ENCODE data around the gene KLHL6. TPM values are rescaled to one million over a fixed set of nuclear protein-coding genes. Genes with fewer than 3 reads are reported as not detected.

Gene KLHL6
- total RNA-seq, 1 donor from 2014 or later = 0.11 TPM

DNA sequence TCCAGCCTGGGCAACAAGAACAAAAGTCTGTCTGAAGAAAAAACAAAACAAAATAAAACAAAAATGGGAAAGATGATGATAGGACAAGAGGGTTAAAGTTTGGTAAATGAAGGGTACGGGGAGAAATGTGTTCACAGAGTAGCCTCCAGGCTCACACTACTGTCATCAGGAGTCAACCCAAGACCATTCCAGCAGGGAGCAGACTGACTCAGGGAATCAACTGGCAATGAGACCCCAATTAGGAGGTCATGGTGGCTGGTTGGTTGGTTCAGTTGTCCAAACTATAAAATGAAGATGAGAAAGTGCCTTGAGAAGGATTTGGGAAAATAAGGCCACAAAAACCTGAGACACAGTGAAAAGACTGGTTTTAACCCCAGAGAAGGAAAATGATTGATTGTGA is 51.8 kb downstream of the KLHL6 start:
- H2AFZ ChIP-seq (ENCODE audit: low read depth, low read length) = no peak overlapping the region
- no peak for FAIRE-seq
- no peaks in the 10 kb centered on the region for H3K36me3 ChIP-seq (ENCODE audit: insufficient read depth, low read length)
- no peak for DNase-seq (ENCODE audit: low read depth)
- no peak overlapping the region for H3K4me3 Mint-ChIP-seq (ENCODE audit: unreplicated experiment)
- H3K9me3 Mint-ChIP-seq (ENCODE audit: unreplicated experiment) = peaks cover 2% of the 10 kb centered on the region
- no peaks in the 10 kb centered on the region for H4K20me1 ChIP-seq (ENCODE audit: insufficient read depth, low read length)
- H3K36me3 Mint-ChIP-seq (ENCODE audit: low read depth, unreplicated experiment) = peaks cover 2% of the 10 kb centered on the region
- H3K27ac ChIP-seq (ENCODE audit: low read depth, low read length) = no peak overlapping the region
- H3K27me3 Mint-ChIP-seq (ENCODE audit: low read depth, unreplicated experiment) = peaks cover 14% of the 10 kb centered on the region
- H3K4me1 Mint-ChIP-seq (ENCODE audit: low read depth, unreplicated experiment) = no peaks in the 10 kb centered on the region
- no peaks in the 10 kb centered on the region for H3K79me2 ChIP-seq (ENCODE audit: insufficient read depth, low read length)
- TF ChIP-seq EZH2 (IDR thresholded peaks at IDR 0.05; ENCODE audit: insufficient read depth, low read length) (no peak), CTCF (IDR thresholded peaks at IDR 0.05; ENCODE audit: insufficient read depth, low read depth, low read length) (no peak)
- H3K4me1 ChIP-seq (ENCODE audit: insufficient read depth, low read length) = no peaks in the 10 kb centered on the region
- H3K9ac ChIP-seq (ENCODE audit: low read length) = no peak overlapping the region
- H3K27ac Mint-ChIP-seq (ENCODE audit: unreplicated experiment) = no peak overlapping the region
- H3K27me3 ChIP-seq (ENCODE audit: insufficient read depth, low read length) = peaks cover 3% of the 10 kb centered on the region
- H3K4me2 ChIP-seq (ENCODE audit: low read length) = no peak overlapping the region
- peaks cover 5% of the 10 kb centered on the region for H3K9me3 ChIP-seq (ENCODE audit: insufficient read depth, low read depth, low read length)
- no peak overlapping the region for H3K4me3 ChIP-seq (ENCODE audit: insufficient read depth, low read depth, low read length)

- Histone ChIP-seq H3K4me3 (ENCODE audit: insufficient read depth, low read depth, low read length) (no peak overlapping the region), H3K9ac (ENCODE audit: low read length) (no peak overlapping the region), H3K9me3 (ENCODE audit: insufficient read depth, low read depth, low read length) (peaks cover 5% of the 10 kb centered on the region), H4K20me1 (ENCODE audit: insufficient read depth, low read length) (no peaks in the 10 kb centered on the region), H2AFZ (ENCODE audit: low read depth, low read length) (no peak overlapping the region), H3K4me1 (ENCODE audit: insufficient read depth, low read length) (no peaks in the 10 kb centered on the region), H3K79me2 (ENCODE audit: insufficient read depth, low read length) (no peaks in the 10 kb centered on the region), H3K4me2 (ENCODE audit: low read length) (no peak overlapping the region), H3K36me3 (ENCODE audit: insufficient read depth, low read length) (no peaks in the 10 kb centered on the region), H3K27me3 (ENCODE audit: insufficient read depth, low read length) (peaks cover 3% of the 10 kb centered on the region), H3K27ac (ENCODE audit: low read depth, low read length) (no peak overlapping the region)
- H3K4me1 Mint-ChIP-seq (ENCODE audit: low read depth, unreplicated experiment) = no peaks in the 10 kb centered on the region
- peaks cover 2% of the 10 kb centered on the region for H3K9me3 Mint-ChIP-seq (ENCODE audit: unreplicated experiment)
- no peak for FAIRE-seq
- no peak overlapping the region for H3K27ac Mint-ChIP-seq (ENCODE audit: unreplicated experiment)
- H3K27me3 Mint-ChIP-seq (ENCODE audit: low read depth, unreplicated experiment) = peaks cover 14% of the 10 kb centered on the region
- no peak overlapping the region for H3K4me3 Mint-ChIP-seq (ENCODE audit: unreplicated experiment)
- H3K36me3 Mint-ChIP-seq (ENCODE audit: low read depth, unreplicated experiment) = no peaks in the 10 kb centered on the region
- TF ChIP-seq EZH2 (IDR thresholded peaks at IDR 0.05; ENCODE audit: insufficient read depth, low read length) = no peak
- no peak for TF ChIP-seq CTCF (IDR thresholded peaks at IDR 0.05; ENCODE audit: insufficient read depth, low read depth, low read length)
- DNase-seq (ENCODE audit: low read depth) = no peak
Measured at GRCh38 chr3:183502237-183503181, 53.0 kb downstream of the KLHL6 start.

All from astrocyte (in vitro differentiated cells and primary cell).